IMR-90 (cell line): ENCODE results near the gene SLC51A.

ENCODE experiments used
- CEBPB ChIP-seq: IDR thresholded peaks from 2 replicates; pipeline ENCODE4 v1.6.1; 2012; ENCODE audit warnings: low read depth, low read length, improper control_type of control experiment
- FOS ChIP-seq: fragments of 150-350 bp; IDR thresholded peaks from 2 replicates; pipeline ENCODE4 v1.6.1; 2016; ENCODE audit warnings: low read depth, low read length
- MAFK ChIP-seq: IDR thresholded peaks from 2 replicates; pipeline ENCODE4 v1.6.1; 2012; ENCODE audit warnings: low read depth, low read length, improper control_type of control experiment
- MAZ ChIP-seq: IDR thresholded peaks from 2 replicates; pipeline ENCODE4 v1.6.1; 2012; ENCODE audit warnings: low read depth, mild to moderate bottlenecking, low read length, improper control_type of control experiment, moderate library complexity, borderline replicate concordance
- MXI1 ChIP-seq: IDR thresholded peaks from 2 replicates; pipeline ENCODE4 v1.6.1; 2012; ENCODE audit warnings: low read depth, mild to moderate bottlenecking, low read length, moderate library complexity, borderline replicate concordance
- POLR2A ChIP-seq: IDR thresholded peaks from 2 replicates; pipeline ENCODE4 v1.6.1; 2012; ENCODE audit warnings: mild to moderate bottlenecking, low read depth, low read length
- RCOR1 ChIP-seq: IDR thresholded peaks from 2 replicates; pipeline ENCODE4 v1.6.1; 2012; ENCODE audit warnings: mild to moderate bottlenecking, low read length, improper control_type of control experiment; ENCODE audit not compliant: insufficient replicate concordance
- RFX5 ChIP-seq: IDR thresholded peaks from 2 replicates; pipeline ENCODE4 v1.8.0; 2012; ENCODE audit warnings: low read depth, mild to moderate bottlenecking, low read length, moderate library complexity
- TF ChIP-seq, protein P1 (sequence below): conservative IDR thresholded peaks from 2 replicates; pipeline ENCODE4 v1.5.1; 2012; ENCODE audit warnings: mild to moderate bottlenecking, low read depth, low read length, improper control_type of control experiment
- TF ChIP-seq, protein P2 (sequence below): fragments of 150-350 bp; IDR thresholded peaks from 2 replicates; pipeline ENCODE4 v1.6.1; 2017; ENCODE audit warnings: mild to moderate bottlenecking, antibody characterized with exemption, low read length, low read depth

DNA sequence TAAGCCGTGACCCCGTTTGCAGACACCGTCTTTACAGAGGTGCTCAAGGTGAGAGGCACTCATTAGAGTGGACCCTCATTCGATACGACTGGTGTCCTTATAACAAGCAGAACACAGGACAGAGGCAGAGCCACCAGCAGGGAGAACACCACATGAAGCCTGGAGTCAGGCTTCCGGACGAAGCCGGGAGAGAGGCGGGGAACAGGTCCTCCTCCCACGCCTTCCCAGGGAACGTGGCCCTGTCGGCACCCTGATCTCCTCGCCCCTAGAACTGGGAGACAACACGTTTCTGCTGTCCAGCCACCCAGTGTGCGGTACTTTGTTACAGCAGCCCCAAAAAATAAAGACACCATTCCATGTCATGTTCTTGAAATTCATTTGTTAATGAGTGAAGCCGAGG lies 38.8 kb upstream of the SLC51A start:
- TF ChIP-seq RFX5 = no peak
- TF ChIP-seq, protein P1, sequence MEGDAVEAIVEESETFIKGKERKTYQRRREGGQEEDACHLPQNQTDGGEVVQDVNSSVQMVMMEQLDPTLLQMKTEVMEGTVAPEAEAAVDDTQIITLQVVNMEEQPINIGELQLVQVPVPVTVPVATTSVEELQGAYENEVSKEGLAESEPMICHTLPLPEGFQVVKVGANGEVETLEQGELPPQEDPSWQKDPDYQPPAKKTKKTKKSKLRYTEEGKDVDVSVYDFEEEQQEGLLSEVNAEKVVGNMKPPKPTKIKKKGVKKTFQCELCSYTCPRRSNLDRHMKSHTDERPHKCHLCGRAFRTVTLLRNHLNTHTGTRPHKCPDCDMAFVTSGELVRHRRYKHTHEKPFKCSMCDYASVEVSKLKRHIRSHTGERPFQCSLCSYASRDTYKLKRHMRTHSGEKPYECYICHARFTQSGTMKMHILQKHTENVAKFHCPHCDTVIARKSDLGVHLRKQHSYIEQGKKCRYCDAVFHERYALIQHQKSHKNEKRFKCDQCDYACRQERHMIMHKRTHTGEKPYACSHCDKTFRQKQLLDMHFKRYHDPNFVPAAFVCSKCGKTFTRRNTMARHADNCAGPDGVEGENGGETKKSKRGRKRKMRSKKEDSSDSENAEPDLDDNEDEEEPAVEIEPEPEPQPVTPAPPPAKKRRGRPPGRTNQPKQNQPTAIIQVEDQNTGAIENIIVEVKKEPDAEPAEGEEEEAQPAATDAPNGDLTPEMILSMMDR = no peak
- TF ChIP-seq, protein P2, sequence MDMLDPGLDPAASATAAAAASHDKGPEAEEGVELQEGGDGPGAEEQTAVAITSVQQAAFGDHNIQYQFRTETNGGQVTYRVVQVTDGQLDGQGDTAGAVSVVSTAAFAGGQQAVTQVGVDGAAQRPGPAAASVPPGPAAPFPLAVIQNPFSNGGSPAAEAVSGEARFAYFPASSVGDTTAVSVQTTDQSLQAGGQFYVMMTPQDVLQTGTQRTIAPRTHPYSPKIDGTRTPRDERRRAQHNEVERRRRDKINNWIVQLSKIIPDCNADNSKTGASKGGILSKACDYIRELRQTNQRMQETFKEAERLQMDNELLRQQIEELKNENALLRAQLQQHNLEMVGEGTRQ = no peak
- TF ChIP-seq POLR2A = no peak
- TF ChIP-seq MAFK = no peak
- no peak for TF ChIP-seq RCOR1
- TF ChIP-seq MXI1 = no peak
- TF ChIP-seq FOS = no peak
- TF ChIP-seq CEBPB = no peak
- no peak for TF ChIP-seq MAZ
